ENCODE results near the gene EPSTI1. TPM values are rescaled to one million over a fixed set of nuclear protein-coding genes. Genes with fewer than 3 reads are reported as not detected.

The EPSTI1 gene
- total RNA-seq, 4 donors from 2014 or later, result 6.5 to 16.9 (median 11.4) TPM

DNA sequence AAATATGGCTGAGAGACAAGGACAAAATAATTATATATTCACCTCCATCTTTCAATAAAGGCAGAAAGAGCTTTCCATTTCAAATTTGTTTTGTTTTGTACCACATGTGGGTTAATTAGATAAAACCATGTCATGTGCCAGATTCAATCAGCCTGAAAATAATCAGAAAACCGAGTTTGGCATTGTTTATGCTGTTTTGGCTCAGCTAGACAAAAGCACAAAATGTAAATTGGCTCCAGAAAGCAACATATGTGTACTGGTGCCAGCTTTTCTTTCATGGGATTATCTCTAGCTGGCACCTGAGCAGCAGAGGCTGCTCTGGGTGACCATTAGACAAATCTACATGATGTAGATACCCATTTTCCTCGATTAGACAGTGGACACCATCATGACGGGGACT is 22.1 kb upstream of the EPSTI1 start:
- intact Hi-C loops (cut with DNase I; ENCODE audit: low total_unique reads), result no loop called here
- Histone ChIP-seq H3K27me3 (no peaks in the 10 kb centered on the region), H3K4me3 (no peak overlapping the region)

DNA sequence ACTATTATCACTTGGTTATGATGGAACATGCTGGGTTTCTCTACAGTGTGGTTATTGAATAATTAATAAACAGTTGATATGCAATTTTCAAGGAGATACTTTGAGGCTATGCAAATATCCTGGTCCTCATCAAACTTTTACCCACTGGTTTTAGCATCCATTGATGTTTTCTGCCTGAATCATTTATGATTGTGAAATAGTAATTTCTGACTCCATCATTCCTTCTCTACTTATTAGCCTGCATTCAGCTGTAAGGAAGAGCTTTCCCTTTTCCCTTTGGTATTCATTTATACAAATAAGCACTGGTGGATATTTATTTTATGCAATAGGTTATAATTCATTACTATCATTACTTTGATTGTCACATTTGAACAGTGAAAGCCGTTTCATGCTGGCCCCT is 17.5 kb upstream of the EPSTI1 start:
- H3K4me1 ChIP-seq, result no peaks in the 10 kb centered on the region
- H3K27me3 ChIP-seq, result no peaks in the 10 kb centered on the region
- no peaks in the 10 kb centered on the region for H3K36me3 ChIP-seq
- intact Hi-C loops (cut with DNase I; ENCODE audit: low total_unique reads), result no loop called here
- no peak overlapping the region for H3K27ac ChIP-seq
- TF ChIP-seq, protein P1, sequence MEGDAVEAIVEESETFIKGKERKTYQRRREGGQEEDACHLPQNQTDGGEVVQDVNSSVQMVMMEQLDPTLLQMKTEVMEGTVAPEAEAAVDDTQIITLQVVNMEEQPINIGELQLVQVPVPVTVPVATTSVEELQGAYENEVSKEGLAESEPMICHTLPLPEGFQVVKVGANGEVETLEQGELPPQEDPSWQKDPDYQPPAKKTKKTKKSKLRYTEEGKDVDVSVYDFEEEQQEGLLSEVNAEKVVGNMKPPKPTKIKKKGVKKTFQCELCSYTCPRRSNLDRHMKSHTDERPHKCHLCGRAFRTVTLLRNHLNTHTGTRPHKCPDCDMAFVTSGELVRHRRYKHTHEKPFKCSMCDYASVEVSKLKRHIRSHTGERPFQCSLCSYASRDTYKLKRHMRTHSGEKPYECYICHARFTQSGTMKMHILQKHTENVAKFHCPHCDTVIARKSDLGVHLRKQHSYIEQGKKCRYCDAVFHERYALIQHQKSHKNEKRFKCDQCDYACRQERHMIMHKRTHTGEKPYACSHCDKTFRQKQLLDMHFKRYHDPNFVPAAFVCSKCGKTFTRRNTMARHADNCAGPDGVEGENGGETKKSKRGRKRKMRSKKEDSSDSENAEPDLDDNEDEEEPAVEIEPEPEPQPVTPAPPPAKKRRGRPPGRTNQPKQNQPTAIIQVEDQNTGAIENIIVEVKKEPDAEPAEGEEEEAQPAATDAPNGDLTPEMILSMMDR (IDR thresholded peaks at IDR 0.05), result no peak
- no peak for TF ChIP-seq POLR2A (IDR thresholded peaks at IDR 0.05)
- no peaks in the 10 kb centered on the region for H3K9me3 ChIP-seq
- DNase-seq, result no peak
- H3K4me3 ChIP-seq, result no peak overlapping the region

More for the DNA sequence above, 22.1 kb upstream of the EPSTI1 start:
- H3K9me3 ChIP-seq, result no peaks in the 10 kb centered on the region
- no peaks in the 10 kb centered on the region for H3K36me3 ChIP-seq
- H3K4me1 ChIP-seq, result no peaks in the 10 kb centered on the region
- H3K27ac ChIP-seq, result no peak overlapping the region
- DNase-seq, result no peak
- TF ChIP-seq, protein P1 (IDR thresholded peaks at IDR 0.05), result no peak
- TF ChIP-seq POLR2A (IDR thresholded peaks at IDR 0.05), result no peak

DNA sequence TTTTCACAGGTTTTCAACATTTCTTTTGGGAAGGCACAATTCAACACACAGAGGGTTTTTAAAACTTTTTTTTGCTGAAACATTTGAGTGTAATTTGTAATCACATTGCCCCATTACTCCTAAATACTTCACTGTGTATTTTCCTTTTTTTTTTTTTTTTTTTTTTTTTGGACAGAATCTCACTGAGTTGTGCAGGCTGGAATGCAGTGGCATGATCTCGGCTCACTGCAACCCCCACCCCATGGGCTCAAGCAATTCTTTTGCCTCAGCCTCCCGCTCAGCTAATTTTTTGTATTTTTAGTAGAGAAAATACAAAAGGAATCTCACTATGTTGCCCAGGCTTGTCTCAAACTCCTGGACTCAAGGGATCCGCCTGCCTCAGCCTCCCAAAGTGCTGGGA is 16.6 kb upstream of the EPSTI1 start:
- no peak overlapping the region for H3K4me3 ChIP-seq
- no peak overlapping the region for H3K27ac ChIP-seq
- H3K4me1 ChIP-seq, result no peaks in the 10 kb centered on the region
- no peak for DNase-seq
- no peaks in the 10 kb centered on the region for H3K36me3 ChIP-seq
- H3K9me3 ChIP-seq, result no peaks in the 10 kb centered on the region
- no peaks in the 10 kb centered on the region for H3K27me3 ChIP-seq
- intact Hi-C loops (cut with DNase I; ENCODE audit: low total_unique reads), result no loop called here
- TF ChIP-seq, protein P1 (IDR thresholded peaks at IDR 0.05), result no peak
- no peak for TF ChIP-seq POLR2A (IDR thresholded peaks at IDR 0.05)

DNA sequence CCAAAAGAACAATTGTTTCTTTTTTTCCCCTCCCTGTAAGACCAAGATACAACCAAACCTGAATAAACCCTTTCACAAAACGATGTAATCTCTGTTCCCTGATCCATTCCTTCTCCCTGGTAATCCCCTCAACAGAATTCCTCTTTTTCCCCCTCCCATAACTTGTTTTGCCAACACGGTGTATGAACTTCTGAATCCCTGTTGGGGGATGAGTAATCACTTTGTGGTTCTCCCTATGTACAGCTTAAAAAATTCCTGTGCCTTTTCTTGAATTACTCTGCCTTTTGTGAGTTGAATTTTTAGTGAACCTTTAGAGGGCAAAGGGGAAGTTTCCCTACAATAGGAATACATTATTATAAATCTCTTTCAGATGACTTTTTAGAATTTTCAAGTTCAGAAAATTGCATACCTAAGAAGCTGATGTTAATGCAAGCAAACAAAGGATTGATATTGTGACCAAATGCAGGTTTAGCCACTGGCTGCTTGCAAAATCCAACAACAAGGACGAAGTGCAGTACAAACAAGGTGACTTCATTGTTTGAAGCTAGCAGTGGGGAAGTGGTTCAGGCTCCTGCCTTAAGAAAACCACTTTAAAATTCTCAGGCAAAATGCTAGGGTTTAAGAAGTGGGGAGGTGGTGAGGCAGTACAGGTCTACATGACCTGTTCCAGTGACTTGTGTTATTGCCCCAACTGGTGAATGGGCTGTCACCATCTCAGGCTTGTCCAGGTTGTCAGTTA is 15.0 kb upstream of the EPSTI1 start:
- Histone ChIP-seq H3K4me3 (no peak overlapping the region), H3K4me1 (no peaks in the 10 kb centered on the region), H3K36me3 (no peaks in the 10 kb centered on the region), H3K27ac (no peak overlapping the region), H3K27me3 (no peaks in the 10 kb centered on the region), H3K9me3 (no peaks in the 10 kb centered on the region)
- DNase-seq, result no peak
- intact Hi-C loops (cut with DNase I; ENCODE audit: low total_unique reads), result no loop called here
- TF ChIP-seq POLR2A (IDR thresholded peaks at IDR 0.05), result no peak
- TF ChIP-seq, protein P1 (IDR thresholded peaks at IDR 0.05), result no peak

DNA sequence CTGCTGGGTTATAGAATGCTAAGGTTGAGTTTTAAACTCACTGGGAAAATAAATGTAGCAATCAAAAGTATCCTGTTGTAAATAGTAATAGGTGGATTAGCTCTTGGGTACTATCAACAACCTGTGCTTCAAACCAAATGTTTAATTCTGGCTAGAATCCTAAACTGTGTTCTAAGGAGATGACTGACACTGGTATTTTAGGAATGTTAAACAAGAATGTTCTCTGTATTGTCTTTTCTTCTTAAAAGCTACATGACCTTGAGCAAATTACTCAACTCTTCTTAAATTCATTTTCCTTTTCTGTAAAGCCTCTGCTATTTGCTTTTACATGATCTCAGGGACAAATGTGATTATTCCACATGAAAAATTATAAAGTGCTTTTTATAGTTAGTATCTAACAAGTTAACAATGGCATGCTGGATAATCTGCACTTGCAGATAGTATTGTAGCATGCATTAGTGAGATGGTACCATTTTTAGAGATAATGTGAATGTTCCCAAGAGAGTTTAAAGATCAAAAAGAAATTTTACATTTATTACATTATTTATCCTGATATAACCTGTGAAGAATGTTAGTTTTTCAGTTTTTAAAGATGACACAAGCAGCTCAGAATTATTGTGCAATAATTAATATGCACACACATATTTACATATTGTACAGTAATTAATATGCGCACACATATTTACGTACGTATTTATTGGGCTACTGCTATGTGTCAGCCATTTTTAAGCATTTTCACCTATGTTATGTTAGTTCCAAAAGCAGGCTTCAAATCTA is 13.6 kb upstream of the EPSTI1 start:
- TF ChIP-seq, protein P1 (IDR thresholded peaks at IDR 0.05), result no peak
- TF ChIP-seq POLR2A (IDR thresholded peaks at IDR 0.05), result no peak
- intact Hi-C loops (cut with DNase I; ENCODE audit: low total_unique reads), result no loop called here
- no peak overlapping the region for H3K4me3 ChIP-seq
- H3K9me3 ChIP-seq, result no peaks in the 10 kb centered on the region
- H3K27ac ChIP-seq, result no peak overlapping the region
- no peak for DNase-seq
- no peaks in the 10 kb centered on the region for H3K27me3 ChIP-seq
- H3K4me1 ChIP-seq, result no peaks in the 10 kb centered on the region
- no peaks in the 10 kb centered on the region for H3K36me3 ChIP-seq
